A549 (cell line): ENCODE results near the gene B4GALT7. TPM values are rescaled to one million over a fixed set of nuclear protein-coding genes. Genes with fewer than 3 reads are reported as not detected.

Experiments
- ATOH8 ChIP-seq: fragments of 250-450 bp; sonication (Bioruptor Pico); IDR thresholded peaks from 2 replicates; pipeline ENCODE4 v1.5.0; 2020; ENCODE audit warnings: low read depth, mild to moderate bottlenecking, moderate library complexity
- BCL3 ChIP-seq: fragments of >200 bp; sonication (Bioruptor Twin); formaldehyde crosslinking; IDR thresholded peaks from 3 replicates; pipeline ENCODE4 v1.6.1; 2016
- BHLHE40 ChIP-seq: IDR thresholded peaks from 2 replicates; pipeline ENCODE4 v1.6.1; 2012; ENCODE audit warnings: low read depth, low read length, inconsistent platforms
- CBX8 ChIP-seq: fragments of 200-600 bp; sonication (generic); IDR thresholded peaks from 2 replicates; pipeline ENCODE4 v1.6.1; 2016
- CEBPB ChIP-seq, 2 experiments: fragments of >200 bp in 1 of 2; sonication (Bioruptor Twin) in 1 of 2; formaldehyde crosslinking in 1 of 2; IDR thresholded peaks; 2 replicates each; pipeline ENCODE4 v1.6.1; 2012 to 2016
- CHD2 ChIP-seq: fragments of 150-350 bp; IDR thresholded peaks from 2 replicates; pipeline ENCODE4 v1.6.1; 2014; ENCODE audit warnings: low read length; ENCODE audit not compliant: partially characterized antibody
- CHD4 ChIP-seq: fragments of 200-600 bp; sonication (generic); IDR thresholded peaks from 2 replicates; pipeline ENCODE4 v1.6.1; 2016; ENCODE audit warnings: antibody characterized with exemption, mild to moderate bottlenecking, borderline replicate concordance
- CTCF ChIP-seq: fragments of >200 bp; sonication (Bioruptor Twin); formaldehyde crosslinking; IDR thresholded peaks from 3 replicates; pipeline ENCODE4 v1.5.1; 2016
- E2F6 ChIP-seq: IDR thresholded peaks from 2 replicates; pipeline ENCODE4 v1.6.1; 2012; ENCODE audit warnings: low read depth, borderline replicate concordance
- EHF ChIP-seq: fragments of 250-450 bp; sonication (Bioruptor Pico); IDR thresholded peaks from 2 replicates; pipeline ENCODE4 v1.5.0; 2020; ENCODE audit warnings: mild to moderate bottlenecking
- EP300 ChIP-seq, 2 experiments: fragments of >200 bp; sonication (Bioruptor Twin); formaldehyde crosslinking; IDR thresholded peaks; 2 replicates in 1 of 2; 3 replicates in 1 of 2; pipeline ENCODE4 v1.6.1; 2016 to 2017
- FOSL2 ChIP-seq, 2 experiments: fragments of 450-650 bp in 1 of 2; fragments of >200 bp in 1 of 2; sonication (Bioruptor Twin) in 1 of 2; formaldehyde crosslinking; IDR thresholded peaks; 2 replicates each; pipeline versions ENCODE4 v1.5.0 to v1.6.1; 2016 to 2020; ENCODE audit warnings: mild to moderate bottlenecking in 1 of 2, moderate library complexity in 1 of 2
- FOXS1 ChIP-seq: fragments of 250-450 bp; sonication (Bioruptor Pico); IDR thresholded peaks from 2 replicates; pipeline ENCODE4 v1.5.0; 2020; ENCODE audit warnings: mild to moderate bottlenecking, moderate library complexity
- GATA3 ChIP-seq: IDR thresholded peaks from 2 replicates; pipeline ENCODE4 v1.6.1; 2012; ENCODE audit warnings: borderline replicate concordance
- HDAC2 ChIP-seq: fragments of 200-600 bp; sonication (generic); IDR thresholded peaks from 2 replicates; pipeline ENCODE4 v1.6.1; 2016
- HEYL ChIP-seq: fragments of 250-450 bp; sonication (Bioruptor Pico); IDR thresholded peaks from 2 replicates; pipeline ENCODE4 v1.8.0; 2021; ENCODE audit warnings: mild to moderate bottlenecking, moderate library complexity
- HMGXB4 ChIP-seq: fragments of 250-450 bp; sonication (Bioruptor Pico); IDR thresholded peaks from 2 replicates; pipeline ENCODE4 v1.5.0; 2021; ENCODE audit warnings: mild to moderate bottlenecking, moderate library complexity, borderline replicate concordance
- HOXB13 ChIP-seq: fragments of 250-450 bp; sonication (Bioruptor Pico); IDR thresholded peaks from 2 replicates; pipeline ENCODE4 v1.5.0; 2020; ENCODE audit warnings: low read depth, mild to moderate bottlenecking, moderate library complexity
- HOXB5 ChIP-seq: fragments of 250-450 bp; sonication (Bioruptor Pico); IDR thresholded peaks from 2 replicates; pipeline ENCODE4 v1.5.0; 2020; ENCODE audit warnings: mild to moderate bottlenecking, moderate library complexity
- KDM1A ChIP-seq: fragments of 200-600 bp; sonication (generic); IDR thresholded peaks from 2 replicates; pipeline ENCODE4 v1.6.1; 2016; ENCODE audit warnings: low read depth, mild to moderate bottlenecking
- MAX ChIP-seq: IDR thresholded peaks from 2 replicates; pipeline ENCODE4 v1.6.1; 2012
- NFE2L2 ChIP-seq: fragments of 150-350 bp; conservative IDR thresholded peaks from 2 replicates; pipeline ENCODE4 v1.6.1; 2014; ENCODE audit warnings: low read length
- NR3C1 ChIP-seq: fragments of >200 bp; sonication (Bioruptor Twin); formaldehyde crosslinking; IDR thresholded peaks from 3 replicates; pipeline ENCODE4 v1.6.1; 2017
- POLR2A ChIP-seq: IDR thresholded peaks from 2 replicates; pipeline ENCODE4 v1.6.1; 2012; ENCODE audit warnings: mild to moderate bottlenecking, low read length
- RAD21 ChIP-seq, 2 experiments: fragments of >200 bp in 1 of 2; sonication (Bioruptor Twin) in 1 of 2; formaldehyde crosslinking in 1 of 2; IDR thresholded peaks in 1 of 2; conservative IDR thresholded peaks in 1 of 2; 2 replicates in 1 of 2; 3 replicates in 1 of 2; pipeline ENCODE4 v1.6.1; 2012 to 2018; ENCODE audit warnings: inconsistent platforms in 1 of 2
- REST ChIP-seq: fragments of 200-600 bp; sonication (generic); IDR thresholded peaks from 2 replicates; pipeline ENCODE4 v1.6.1; 2016; ENCODE audit warnings: antibody characterized with exemption, mild to moderate bottlenecking, moderate library complexity
- RFX5 ChIP-seq: fragments of 450-650 bp; IDR thresholded peaks from 2 replicates; pipeline ENCODE4 v1.7.1; 2014; ENCODE audit warnings: antibody characterized with exemption, mild to moderate bottlenecking, moderate library complexity
- RNF2 ChIP-seq: fragments of 200-600 bp; sonication (generic); IDR thresholded peaks from 2 replicates; pipeline ENCODE4 v1.6.1; 2016; ENCODE audit warnings: low read depth, mild to moderate bottlenecking, antibody characterized with exemption, moderate library complexity, borderline replicate concordance
- TFCP2L1 ChIP-seq: fragments of 250-450 bp; sonication (Bioruptor Pico); IDR thresholded peaks from 2 replicates; pipeline ENCODE4 v1.5.0; 2021; ENCODE audit warnings: mild to moderate bottlenecking
- TP53 ChIP-seq: fragments of 250-450 bp; sonication (Bioruptor Pico); IDR thresholded peaks from 2 replicates; pipeline ENCODE4 v1.5.0; 2021; ENCODE audit warnings: mild to moderate bottlenecking, moderate library complexity
- USF2 ChIP-seq: fragments of 450-650 bp; IDR thresholded peaks from 2 replicates; pipeline ENCODE4 v1.6.1; 2014; ENCODE audit warnings: antibody characterized with exemption
- ZNF302 ChIP-seq: fragments of 250-450 bp; sonication (Bioruptor Pico); IDR thresholded peaks from 2 replicates; pipeline ENCODE4 v1.9.0; 2021; ENCODE audit warnings: inconsistent platforms, mild to moderate bottlenecking, moderate library complexity
- polyA plus RNA-seq, 4 experiments: library from polyadenylated mRNA; depleted of rRNA in 3 of 4; stranded (reverse); fragments of >200 nt; fragmentation: RNase III in 1 of 4; extraction: RNeasy Plus Mini Kit Qiagen cat#74134 plus additional on column Dnase treatment in 1 of 4; gene quantifications; 2 replicates in 3 of 4; 3 replicates in 1 of 4; pipeline ENCODE4 v1.2.3, GENCODE V29; 2011 to 2017

The B4GALT7 gene
- polyA plus RNA-seq, 2 of the 4 experiments (the other 2 are of a cell fraction): 13.0 to 18.0 TPM

GRCh38 chr5:177592010-177592834, 7.7 kb upstream of the B4GALT7 start, which contains the start of gene TMED9 (continued):
- TF ChIP-seq REST (no peak; the same call in 1 of the 2 replicates), MAX (peak; percentile 78), POLR2A (peak; percentile 98), HMGXB4 (no peak), BHLHE40 (peak; percentile 33; the same call in 1 of the 2 replicates), RAD21 (conservative IDR thresholded peaks at IDR 0.05 in 1 of 2, IDR thresholded peaks at IDR 0.05 in 1 of 2) (no peak), HOXB13 (CRISPR knock-in tag) (no peak), E2F6 (peak; percentile 61), CTCF (no peak), EP300 (IDR thresholded peaks at IDR 0.05) (no peak), USF2 (no peak), HOXB5 (no peak), HEYL (no peak), ZNF302 (CRISPR knock-in tag) (no peak), KDM1A (no peak), RNF2 (no peak), FOSL2 (IDR thresholded peaks at IDR 0.05) (no peak), FOSL2 (CRISPR knock-in tag; IDR thresholded peaks at IDR 0.05) (no peak), HDAC2 (no peak), TP53 (no peak), CHD4 (no peak), CEBPB (IDR thresholded peaks at IDR 0.05) (no peak), RFX5 (no peak), BCL3 (peak; percentile 88), FOXS1 (no peak), GATA3 (no peak), NFE2L2 (no peak), TFCP2L1 (no peak), CHD2 (peak; percentile 24), NR3C1 (no peak), ATOH8 (CRISPR knock-in tag) (no peak), CBX8 (no peak), EHF (CRISPR knock-in tag) (no peak)
